DOHH2 (cell line): ENCODE data around the gene MNT.

Experiments
- CTCF ChIP-seq: fragments of 200-600 bp; sonication (generic); IDR thresholded peaks from one replicate; pipeline ENCODE4 v1.5.1; 2014; ENCODE audit warnings: antibody characterized with exemption, mild to moderate bottlenecking, low read depth, low read length; ENCODE audit not compliant: poor library complexity, severe bottlenecking
- EZH2phosphoT487 ChIP-seq: fragments of 200-600 bp; sonication (generic); IDR thresholded peaks from 2 replicates; pipeline ENCODE4 v1.6.1; 2017; ENCODE audit warnings: borderline replicate concordance, mild to moderate bottlenecking, antibody characterized with exemption, low read length, moderate library complexity, mixed read lengths

GRCh38 chr17:2351269-2351668 is 49.6 kb downstream of the MNT start:
- TF ChIP-seq CTCF, result no peak
- no peak for TF ChIP-seq EZH2phosphoT487
